ENCODE measurements around the gene SACM1L.

SACM1L gene

DNA sequence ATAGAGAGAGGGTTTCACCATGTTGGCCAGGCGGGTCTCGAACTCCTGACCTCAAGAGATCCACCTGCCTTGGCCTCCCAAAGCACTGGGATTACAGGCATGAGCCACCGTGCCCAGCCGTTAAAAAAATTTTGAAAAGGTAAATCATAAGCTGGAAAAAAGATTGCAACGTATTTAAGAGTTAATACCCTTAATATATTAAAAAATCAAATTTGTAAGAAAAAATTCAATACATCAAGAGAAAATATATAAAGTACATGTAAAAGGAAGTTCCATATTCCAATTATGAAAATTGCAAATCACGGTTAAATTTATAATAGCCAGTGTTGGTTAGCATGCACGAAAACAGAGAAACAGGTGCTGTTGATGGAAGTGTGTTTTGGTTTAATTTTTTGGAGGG lies 2.3 kb upstream of the SACM1L start:
- DNase-seq (ENCODE audit: insufficient read length, low spot score) = no peak
- TF ChIP-seq, protein P1, sequence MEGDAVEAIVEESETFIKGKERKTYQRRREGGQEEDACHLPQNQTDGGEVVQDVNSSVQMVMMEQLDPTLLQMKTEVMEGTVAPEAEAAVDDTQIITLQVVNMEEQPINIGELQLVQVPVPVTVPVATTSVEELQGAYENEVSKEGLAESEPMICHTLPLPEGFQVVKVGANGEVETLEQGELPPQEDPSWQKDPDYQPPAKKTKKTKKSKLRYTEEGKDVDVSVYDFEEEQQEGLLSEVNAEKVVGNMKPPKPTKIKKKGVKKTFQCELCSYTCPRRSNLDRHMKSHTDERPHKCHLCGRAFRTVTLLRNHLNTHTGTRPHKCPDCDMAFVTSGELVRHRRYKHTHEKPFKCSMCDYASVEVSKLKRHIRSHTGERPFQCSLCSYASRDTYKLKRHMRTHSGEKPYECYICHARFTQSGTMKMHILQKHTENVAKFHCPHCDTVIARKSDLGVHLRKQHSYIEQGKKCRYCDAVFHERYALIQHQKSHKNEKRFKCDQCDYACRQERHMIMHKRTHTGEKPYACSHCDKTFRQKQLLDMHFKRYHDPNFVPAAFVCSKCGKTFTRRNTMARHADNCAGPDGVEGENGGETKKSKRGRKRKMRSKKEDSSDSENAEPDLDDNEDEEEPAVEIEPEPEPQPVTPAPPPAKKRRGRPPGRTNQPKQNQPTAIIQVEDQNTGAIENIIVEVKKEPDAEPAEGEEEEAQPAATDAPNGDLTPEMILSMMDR (IDR thresholded peaks at IDR 0.05; ENCODE audit: insufficient read depth, missing control alignments) = no peak
- FAIRE-seq = no peak

DNA sequence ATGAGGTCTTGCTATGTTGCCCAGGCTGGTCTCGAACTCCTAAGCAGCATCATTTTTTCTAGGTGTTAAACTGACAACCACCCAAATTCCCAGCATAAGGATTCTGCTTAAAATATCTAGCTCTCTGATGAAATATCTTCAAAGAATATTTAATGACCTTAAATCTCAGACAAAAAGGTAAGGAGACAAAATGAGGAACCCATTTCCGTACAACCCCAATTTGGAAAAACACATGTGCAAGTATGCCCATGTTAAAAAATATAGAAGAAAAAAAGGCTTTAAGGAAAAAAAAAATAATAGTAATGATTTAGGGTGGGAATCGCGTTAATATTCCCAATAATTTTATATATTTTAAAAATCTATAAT lies 1.4 kb upstream of the SACM1L start:
- FAIRE-seq (no peak), DNase-seq (ENCODE audit: insufficient read length, low spot score) (no peak)
- TF ChIP-seq, protein P1 (IDR thresholded peaks at IDR 0.05; ENCODE audit: insufficient read depth, missing control alignments) = no peak

DNA sequence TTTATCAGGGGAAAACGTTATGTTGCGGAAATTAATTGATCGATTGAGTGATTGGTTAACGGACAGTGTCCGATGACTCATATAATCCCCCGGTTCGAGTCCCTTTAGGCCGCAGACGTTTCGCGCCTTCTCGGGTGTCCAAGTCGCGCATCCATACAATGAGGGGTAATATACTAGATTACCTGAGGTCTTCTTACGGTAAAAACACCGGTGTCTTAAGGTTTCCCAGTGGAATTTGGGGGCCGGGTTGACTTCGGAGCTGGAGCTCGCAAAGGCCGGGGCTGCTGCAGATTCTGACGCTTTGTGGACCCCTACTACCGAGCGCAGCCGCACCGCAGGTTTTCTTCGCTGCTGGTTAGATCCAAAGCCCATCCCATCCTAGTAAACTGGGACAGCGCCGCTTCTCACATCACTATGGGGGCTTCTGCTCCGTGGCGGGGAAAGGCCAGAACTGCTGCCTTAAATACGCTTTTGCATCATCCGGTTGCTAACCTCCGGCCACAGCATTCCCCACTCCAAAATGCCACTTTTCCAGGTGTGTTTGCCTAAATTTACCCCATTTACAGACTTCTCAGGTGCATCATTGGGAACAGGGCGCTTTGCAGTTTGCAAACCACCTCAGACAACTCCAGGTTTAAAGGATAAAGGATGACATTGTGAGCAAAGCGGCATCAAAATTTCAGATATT lies 858 bp upstream of the SACM1L start:
- FAIRE-seq (no peak), DNase-seq (ENCODE audit: insufficient read length, low spot score) (no peak)

DNA sequence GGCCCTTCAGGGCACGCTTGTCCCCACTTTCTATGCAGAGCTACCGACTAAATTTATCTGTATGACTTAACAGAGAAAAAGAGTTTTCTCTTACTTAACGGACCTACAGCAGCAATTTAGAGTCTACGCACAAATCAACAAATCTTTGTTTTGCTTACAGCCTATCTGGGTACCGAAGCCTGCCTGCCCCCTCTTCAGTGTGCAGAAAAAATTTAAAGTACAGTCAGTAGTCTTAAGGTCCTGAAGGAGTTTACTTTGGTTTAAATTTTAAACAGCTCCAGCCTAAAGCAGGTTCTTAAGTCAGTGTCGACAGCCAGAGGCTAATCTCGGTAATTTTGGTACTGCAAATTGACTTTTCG lies 570 bp downstream of the SACM1L start:
- FAIRE-seq (no peak), DNase-seq (ENCODE audit: insufficient read length, low spot score) (no peak)
- TF ChIP-seq, protein P1 (IDR thresholded peaks at IDR 0.05; ENCODE audit: insufficient read depth, missing control alignments) = no peak

More for the DNA sequence above, 858 bp upstream of the SACM1L start:
- TF ChIP-seq, protein P1 (IDR thresholded peaks at IDR 0.05; ENCODE audit: insufficient read depth, missing control alignments) = no peak

DNA sequence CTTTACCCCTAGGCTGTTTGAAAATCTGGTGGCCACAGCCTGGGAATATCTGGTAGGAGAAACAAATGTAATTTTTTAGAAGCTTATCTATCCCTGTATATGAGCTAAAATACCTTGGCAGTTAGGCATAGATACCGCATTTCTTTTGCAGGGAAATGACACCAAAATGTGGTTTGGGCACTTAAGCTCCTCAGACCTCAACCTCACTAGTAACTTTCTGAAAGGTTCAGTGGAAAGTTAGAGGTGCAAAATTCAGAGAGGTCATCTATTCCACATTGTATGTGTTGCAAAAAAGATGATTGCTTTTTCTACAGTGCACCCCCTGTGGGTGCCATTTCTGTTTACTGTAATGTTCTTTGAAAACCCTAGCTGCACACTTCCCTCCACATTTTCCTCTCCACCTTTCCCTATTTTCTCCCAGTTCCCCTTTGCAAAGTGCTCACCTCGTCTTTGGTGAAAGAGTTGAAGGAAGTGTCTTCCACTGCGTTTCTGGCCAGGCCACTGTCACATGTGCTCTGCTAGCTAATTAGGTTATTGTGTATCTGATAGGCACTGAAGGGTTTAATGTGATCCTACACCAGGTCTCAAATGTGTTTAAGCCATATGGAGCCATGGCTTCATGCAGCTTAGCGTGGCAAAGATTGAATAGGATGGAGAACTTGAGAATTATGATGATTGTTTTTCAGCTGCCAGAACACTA lies 1.3 kb downstream of the SACM1L start:
- TF ChIP-seq, protein P1 (IDR thresholded peaks at IDR 0.05; ENCODE audit: insufficient read depth, missing control alignments) = no peak
- FAIRE-seq = peak; percentile 38
- DNase-seq (ENCODE audit: insufficient read length, low spot score) = no peak

DNA sequence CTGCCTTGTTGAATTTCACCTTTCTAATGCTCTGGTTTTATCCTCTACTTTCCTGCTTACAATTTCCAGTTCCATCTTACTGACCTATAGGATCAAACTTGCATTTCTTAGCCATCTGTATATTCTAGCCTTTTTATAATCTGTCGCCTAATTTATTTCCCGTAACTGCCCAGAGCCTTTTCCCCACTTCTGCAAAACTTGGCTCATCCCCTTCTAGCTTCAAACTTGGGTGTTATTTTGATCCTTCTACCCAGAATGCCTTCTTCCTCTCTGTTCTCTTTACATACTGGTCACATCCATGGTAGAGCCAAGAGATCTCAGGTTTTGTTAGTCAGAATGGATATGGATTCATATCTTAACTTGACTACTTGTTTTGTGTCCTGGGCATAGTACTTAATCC lies 2.6 kb downstream of the SACM1L start:
- FAIRE-seq (no peak), DNase-seq (ENCODE audit: insufficient read length, low spot score) (no peak)
- TF ChIP-seq, protein P1 (IDR thresholded peaks at IDR 0.05; ENCODE audit: insufficient read depth, missing control alignments) = no peak

DNA sequence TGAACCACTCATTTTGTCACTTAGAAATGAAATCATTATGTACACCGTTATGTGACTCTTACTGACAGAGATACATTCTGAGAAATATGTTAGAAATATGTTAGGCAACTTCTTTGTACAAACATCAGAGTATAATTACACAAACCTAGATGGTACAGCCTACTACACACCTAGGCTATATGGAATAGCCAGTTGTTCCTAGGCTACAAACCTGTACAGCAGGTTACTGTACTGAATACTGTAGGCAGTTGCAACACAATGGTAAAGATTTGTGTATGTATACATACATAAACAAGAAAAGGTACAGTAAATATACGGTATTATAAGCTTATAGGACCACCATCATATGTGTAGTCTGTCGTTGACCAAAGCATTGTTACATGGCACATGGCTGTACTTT lies 3.7 kb downstream of the SACM1L start:
- no peak for FAIRE-seq
- no peak for DNase-seq (ENCODE audit: insufficient read length, low spot score)
- TF ChIP-seq, protein P1 (IDR thresholded peaks at IDR 0.05; ENCODE audit: insufficient read depth, missing control alignments) = no peak
